Activated naive CD8-positive, alpha-beta T cell treated with anti-CD3 and anti-CD28 coated beads, Interleukin-2, amount 10 ng/mL, durations not matched to agents 7 days and 5 days (primary cell): ENCODE data around the gene CGNL1. TPM values are rescaled to one million over a fixed set of nuclear protein-coding genes. Genes with fewer than 3 reads are reported as not detected.

Source experiments
- ATAC-seq: fragments of 150-1000 bp; cut with Tn5 transposase; one replicate; pipeline ENCODE4 v1.10.0; 2021; ENCODE audit warnings: low read depth, moderate library complexity
- POLR2A ChIA-PET: fragments of 350-600 bp; sonication (Branson Sonifier 250); formaldehyde crosslinking; loops from one replicate; lab custom pipeline; 2021; ENCODE audit warnings: antibody characterized with exemption; lab: Charles Lee
- DNase-seq: peaks from one replicate; pipeline ENCODE4 v3.0.0; 2021
- H3K27ac Mint-ChIP-seq: one replicate; pipeline ENCODE4 v1.8.0; 2022; ENCODE audit warnings: mild to moderate bottlenecking, mixed read lengths
- H3K27me3 Mint-ChIP-seq: one replicate; pipeline ENCODE4 v1.8.0; 2022; ENCODE audit warnings: mild to moderate bottlenecking, moderate library complexity, mixed read lengths
- H3K36me3 Mint-ChIP-seq: one replicate; pipeline ENCODE4 v1.8.0; 2021; ENCODE audit warnings: mild to moderate bottlenecking, mixed read lengths
- H3K4me1 Mint-ChIP-seq: one replicate; pipeline ENCODE4 v1.8.0; 2021; ENCODE audit warnings: mixed read lengths
- H3K4me3 Mint-ChIP-seq: one replicate; pipeline ENCODE4 v1.8.0; 2022; ENCODE audit warnings: mild to moderate bottlenecking, moderate library complexity, mixed read lengths
- H3K9me3 Mint-ChIP-seq: one replicate; pipeline ENCODE4 v1.8.0; 2021; ENCODE audit warnings: mixed read lengths
- total RNA-seq, 2 experiments: library from RNA; stranded (reverse); gene quantifications; one replicate each; pipeline ENCODE4 v1.2.3, GENCODE V29; 2021

The CGNL1 gene
- total RNA-seq, 2 experiments from 2014 or later, result not detected

GRCh38 chr15:57500979-57501576 is 124.8 kb downstream of the CGNL1 start:
- no peaks in the 10 kb centered on the region for H3K9me3 Mint-ChIP-seq
- no peaks in the 10 kb centered on the region for H3K4me1 Mint-ChIP-seq
- ATAC-seq, result no peak
- no peak overlapping the region for H3K27ac Mint-ChIP-seq
- POLR2A ChIA-PET, result no interaction called here
- H3K36me3 Mint-ChIP-seq, result no peaks in the 10 kb centered on the region
- H3K4me3 Mint-ChIP-seq, result no peak overlapping the region
- H3K27me3 Mint-ChIP-seq, result peaks cover 6% of the 10 kb centered on the region
- no peak for DNase-seq

GRCh38 chr15:57502116-57502515 is 125.8 kb downstream of the CGNL1 start:
- POLR2A ChIA-PET, result no interaction called here
- peaks cover 6% of the 10 kb centered on the region for H3K27me3 Mint-ChIP-seq

GRCh38 chr15:57503051-57503702 is 126.9 kb downstream of the CGNL1 start:
- Mint-ChIP-seq H3K9me3 (no peaks in the 10 kb centered on the region), H3K27me3 (peaks cover 6% of the 10 kb centered on the region), H3K27ac (no peak overlapping the region), H3K36me3 (no peaks in the 10 kb centered on the region), H3K4me1 (no peaks in the 10 kb centered on the region), H3K4me3 (no peak overlapping the region)
- DNase-seq, result no peak
- POLR2A ChIA-PET, result interaction anchor here (0.5 to 0.6 kb wide), 2 partner anchors 9 to 1042 kb away, joined by 3 to 5 read pairs; no protein-coding TSS in a partner anchor
- ATAC-seq, result no peak

More at GRCh38 chr15:57502116-57502515, 125.8 kb downstream of the CGNL1 start:
- H3K9me3 Mint-ChIP-seq, result no peaks in the 10 kb centered on the region
- ATAC-seq (no peak), DNase-seq (no peak)
- H3K4me1 Mint-ChIP-seq, result no peaks in the 10 kb centered on the region
- H3K4me3 Mint-ChIP-seq, result no peak overlapping the region
- H3K27ac Mint-ChIP-seq, result no peak overlapping the region
- H3K36me3 Mint-ChIP-seq, result no peaks in the 10 kb centered on the region

- Mint-ChIP-seq H3K4me1 (no peaks in the 10 kb centered on the region), H3K36me3 (no peaks in the 10 kb centered on the region), H3K27me3 (peaks cover 3% of the 10 kb centered on the region), H3K27ac (no peak overlapping the region), H3K9me3 (no peaks in the 10 kb centered on the region), H3K4me3 (no peak overlapping the region)
- ATAC-seq, result no peak
- POLR2A ChIA-PET, result no interaction called here
- no peak for DNase-seq
Measured at GRCh38 chr15:57503911-57504598, 127.8 kb downstream of the CGNL1 start.

- DNase-seq (no peak), ATAC-seq (no peak)
- Mint-ChIP-seq H3K9me3 (no peaks in the 10 kb centered on the region), H3K27ac (no peak overlapping the region), H3K36me3 (no peaks in the 10 kb centered on the region), H3K27me3 (peaks cover 3% of the 10 kb centered on the region), H3K4me1 (no peaks in the 10 kb centered on the region), H3K4me3 (no peak overlapping the region)
- POLR2A ChIA-PET, result no interaction called here
Measured at GRCh38 chr15:57504599-57504940, 128.3 kb downstream of the CGNL1 start.

GRCh38 chr15:57505056-57505715 is 128.9 kb downstream of the CGNL1 start:
- H3K4me1 Mint-ChIP-seq, result no peaks in the 10 kb centered on the region
- H3K27me3 Mint-ChIP-seq, result peaks cover 3% of the 10 kb centered on the region
- no peak overlapping the region for H3K27ac Mint-ChIP-seq
- ATAC-seq (no peak), DNase-seq (no peak)
- H3K9me3 Mint-ChIP-seq, result no peaks in the 10 kb centered on the region
- H3K4me3 Mint-ChIP-seq, result no peak overlapping the region
- no peaks in the 10 kb centered on the region for H3K36me3 Mint-ChIP-seq
- POLR2A ChIA-PET, result no interaction called here

GRCh38 chr15:57505949-57506391 is 129.7 kb downstream of the CGNL1 start:
- Mint-ChIP-seq H3K4me1 (no peaks in the 10 kb centered on the region), H3K27me3 (peaks cover 3% of the 10 kb centered on the region), H3K36me3 (no peaks in the 10 kb centered on the region), H3K4me3 (no peak overlapping the region), H3K9me3 (no peaks in the 10 kb centered on the region), H3K27ac (no peak overlapping the region)
- no peak for DNase-seq
- ATAC-seq, result no peak
- POLR2A ChIA-PET, result no interaction called here

- no peak for DNase-seq
- H3K36me3 Mint-ChIP-seq, result no peaks in the 10 kb centered on the region
- POLR2A ChIA-PET, result no interaction called here
- H3K27ac Mint-ChIP-seq, result no peak overlapping the region
- peaks cover under 1% of the 10 kb centered on the region for H3K27me3 Mint-ChIP-seq
- no peak overlapping the region for H3K4me3 Mint-ChIP-seq
- H3K4me1 Mint-ChIP-seq, result no peaks in the 10 kb centered on the region
- H3K9me3 Mint-ChIP-seq, result no peaks in the 10 kb centered on the region
- no peak for ATAC-seq
Measured at GRCh38 chr15:57506422-57506821, 130.1 kb downstream of the CGNL1 start.

GRCh38 chr15:57507111-57507510 is 130.8 kb downstream of the CGNL1 start:
- Mint-ChIP-seq H3K27me3 (no peaks in the 10 kb centered on the region), H3K27ac (no peak overlapping the region), H3K4me3 (no peak overlapping the region), H3K36me3 (no peaks in the 10 kb centered on the region), H3K4me1 (no peaks in the 10 kb centered on the region), H3K9me3 (no peaks in the 10 kb centered on the region)
- DNase-seq (no peak), ATAC-seq (no peak)
- POLR2A ChIA-PET, result no interaction called here

- H3K4me3 Mint-ChIP-seq, result no peak overlapping the region
- H3K4me1 Mint-ChIP-seq, result no peaks in the 10 kb centered on the region
- POLR2A ChIA-PET, result no interaction called here
- H3K36me3 Mint-ChIP-seq, result no peaks in the 10 kb centered on the region
- no peak for DNase-seq
- no peak overlapping the region for H3K27ac Mint-ChIP-seq
- H3K27me3 Mint-ChIP-seq, result no peaks in the 10 kb centered on the region
- no peaks in the 10 kb centered on the region for H3K9me3 Mint-ChIP-seq
- no peak for ATAC-seq
Measured at GRCh38 chr15:57509126-57509525, 132.8 kb downstream of the CGNL1 start.

GRCh38 chr15:57509965-57510364 is 133.7 kb downstream of the CGNL1 start:
- H3K4me3 Mint-ChIP-seq, result no peak overlapping the region
- DNase-seq, result no peak
- no peak for ATAC-seq
- no peak overlapping the region for H3K27ac Mint-ChIP-seq
- H3K4me1 Mint-ChIP-seq, result no peaks in the 10 kb centered on the region
- no peaks in the 10 kb centered on the region for H3K36me3 Mint-ChIP-seq
- H3K27me3 Mint-ChIP-seq, result no peaks in the 10 kb centered on the region
- POLR2A ChIA-PET, result no interaction called here
- no peaks in the 10 kb centered on the region for H3K9me3 Mint-ChIP-seq

- POLR2A ChIA-PET, result no interaction called here
- Mint-ChIP-seq H3K27me3 (no peaks in the 10 kb centered on the region), H3K9me3 (no peaks in the 10 kb centered on the region), H3K4me3 (no peak overlapping the region), H3K4me1 (no peaks in the 10 kb centered on the region), H3K27ac (no peak overlapping the region), H3K36me3 (no peaks in the 10 kb centered on the region)
- no peak for ATAC-seq
- no peak for DNase-seq
Measured at GRCh38 chr15:57510647-57511046, 134.3 kb downstream of the CGNL1 start.

GRCh38 chr15:57516327-57517029 is 140.2 kb downstream of the CGNL1 start:
- Mint-ChIP-seq H3K9me3 (no peaks in the 10 kb centered on the region), H3K27me3 (no peaks in the 10 kb centered on the region), H3K4me1 (no peaks in the 10 kb centered on the region), H3K4me3 (no peak overlapping the region), H3K36me3 (no peaks in the 10 kb centered on the region), H3K27ac (no peak overlapping the region)
- POLR2A ChIA-PET, result no interaction called here
- ATAC-seq (no peak), DNase-seq (no peak)
